ENCODE measurements around the gene EGFLAM. TPM values are rescaled to one million over a fixed set of nuclear protein-coding genes. Genes with fewer than 3 reads are reported as not detected.

The EGFLAM gene
- total RNA-seq, 1 experiment from 2014 or later = 9.3 TPM

DNA sequence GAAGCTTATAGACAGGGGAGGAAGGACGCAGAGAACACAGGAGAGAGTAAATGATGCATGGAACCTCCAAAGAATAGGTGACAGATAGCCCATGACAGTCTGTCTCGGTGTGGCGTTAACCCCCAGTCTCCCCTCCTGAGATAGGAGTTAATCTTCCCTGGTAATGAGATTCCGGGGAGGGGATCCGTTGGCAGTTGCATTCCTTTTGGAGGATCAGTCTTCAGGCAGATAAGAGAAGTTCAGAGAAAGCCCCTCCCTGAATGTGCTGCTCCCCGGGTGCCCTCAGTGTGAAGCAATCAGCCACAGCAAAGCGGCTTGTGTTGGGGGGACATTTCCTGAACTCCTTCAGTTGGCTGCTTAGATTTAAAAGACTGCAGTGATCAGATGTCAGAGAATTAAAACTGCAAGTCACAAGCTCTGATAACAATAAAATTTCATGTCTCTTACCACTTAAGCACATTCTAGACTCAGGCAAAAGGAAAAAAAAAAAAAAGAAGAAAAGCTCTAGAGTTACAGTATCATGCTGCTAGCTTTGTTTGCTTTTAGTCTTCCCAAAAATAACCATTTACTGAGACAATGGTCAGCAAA is 121.1 kb downstream of the EGFLAM start:
- BruUV-seq (replicated peaks) = no TSS peak
- ChIA-PET POLR2A (no interaction called here), CTCF (interaction anchor here (0.6 to 2.3 kb wide), 5 partner anchors 10 to 431 kb away, joined by 3 to 7 read pairs (median 3); no protein-coding TSS in a partner anchor)
- intact Hi-C loops (cut with micrococcal nuclease) = no loop called here
- TF ChIP-seq, protein P1, sequence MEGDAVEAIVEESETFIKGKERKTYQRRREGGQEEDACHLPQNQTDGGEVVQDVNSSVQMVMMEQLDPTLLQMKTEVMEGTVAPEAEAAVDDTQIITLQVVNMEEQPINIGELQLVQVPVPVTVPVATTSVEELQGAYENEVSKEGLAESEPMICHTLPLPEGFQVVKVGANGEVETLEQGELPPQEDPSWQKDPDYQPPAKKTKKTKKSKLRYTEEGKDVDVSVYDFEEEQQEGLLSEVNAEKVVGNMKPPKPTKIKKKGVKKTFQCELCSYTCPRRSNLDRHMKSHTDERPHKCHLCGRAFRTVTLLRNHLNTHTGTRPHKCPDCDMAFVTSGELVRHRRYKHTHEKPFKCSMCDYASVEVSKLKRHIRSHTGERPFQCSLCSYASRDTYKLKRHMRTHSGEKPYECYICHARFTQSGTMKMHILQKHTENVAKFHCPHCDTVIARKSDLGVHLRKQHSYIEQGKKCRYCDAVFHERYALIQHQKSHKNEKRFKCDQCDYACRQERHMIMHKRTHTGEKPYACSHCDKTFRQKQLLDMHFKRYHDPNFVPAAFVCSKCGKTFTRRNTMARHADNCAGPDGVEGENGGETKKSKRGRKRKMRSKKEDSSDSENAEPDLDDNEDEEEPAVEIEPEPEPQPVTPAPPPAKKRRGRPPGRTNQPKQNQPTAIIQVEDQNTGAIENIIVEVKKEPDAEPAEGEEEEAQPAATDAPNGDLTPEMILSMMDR (IDR thresholded peaks at IDR 0.05; ENCODE audit: unreplicated experiment) = no peak
- Mint-ChIP-seq H3K27me3 (ENCODE audit: insufficient read depth, unreplicated experiment) (peaks cover 27% of the 10 kb centered on the region), H3K4me3 (ENCODE audit: unreplicated experiment) (no peak overlapping the region), H3K9me3 (ENCODE audit: unreplicated experiment) (no peaks in the 10 kb centered on the region), H3K36me3 (ENCODE audit: insufficient read depth, unreplicated experiment) (no peaks in the 10 kb centered on the region), H3K4me1 (ENCODE audit: insufficient read depth, unreplicated experiment) (no peaks in the 10 kb centered on the region), H3K27ac (ENCODE audit: low read depth, unreplicated experiment) (no peak overlapping the region)
- DNase-seq (ENCODE audit: unreplicated experiment) = no peak

DNA sequence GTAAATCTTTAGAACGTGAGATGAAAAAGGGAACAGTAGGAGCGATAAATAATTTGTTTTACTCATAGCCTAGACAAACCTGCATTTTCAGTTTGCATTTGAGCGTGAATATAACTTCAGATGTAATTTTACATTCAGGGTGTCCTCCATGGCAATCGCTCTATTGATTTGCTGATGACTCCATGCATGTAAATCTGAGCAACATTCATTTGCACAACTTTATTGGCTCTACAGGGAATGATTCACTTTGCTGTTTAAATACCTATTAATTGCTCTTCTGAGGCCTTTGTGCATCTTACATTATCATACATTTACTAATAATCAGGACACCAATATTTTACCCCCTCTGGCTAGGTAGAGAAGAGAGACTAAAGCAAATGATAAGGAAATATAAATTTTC is 122.2 kb downstream of the EGFLAM start:
- POLR2A ChIA-PET = no interaction called here
- CTCF ChIA-PET = interaction anchor here (0.6 to 2.3 kb wide), 3 partner anchors 17 to 452 kb away, joined by 4 to 7 read pairs (median 5); no protein-coding TSS in a partner anchor
- TF ChIP-seq, protein P1 (IDR thresholded peaks at IDR 0.05; ENCODE audit: unreplicated experiment) = no peak
- H3K36me3 Mint-ChIP-seq (ENCODE audit: insufficient read depth, unreplicated experiment) = no peaks in the 10 kb centered on the region
- H3K9me3 Mint-ChIP-seq (ENCODE audit: unreplicated experiment) = no peaks in the 10 kb centered on the region
- BruUV-seq (replicated peaks) = no TSS peak
- peaks cover 27% of the 10 kb centered on the region for H3K27me3 Mint-ChIP-seq (ENCODE audit: insufficient read depth, unreplicated experiment)
- no peaks in the 10 kb centered on the region for H3K4me1 Mint-ChIP-seq (ENCODE audit: insufficient read depth, unreplicated experiment)
- H3K27ac Mint-ChIP-seq (ENCODE audit: low read depth, unreplicated experiment) = no peak overlapping the region
- H3K4me3 Mint-ChIP-seq (ENCODE audit: unreplicated experiment) = no peak overlapping the region
- intact Hi-C loops (cut with micrococcal nuclease) = loop anchor here (5.0 kb wide), 1 partner anchor 173 kb away; no protein-coding TSS in a partner anchor
- no peak for DNase-seq (ENCODE audit: unreplicated experiment)

DNA sequence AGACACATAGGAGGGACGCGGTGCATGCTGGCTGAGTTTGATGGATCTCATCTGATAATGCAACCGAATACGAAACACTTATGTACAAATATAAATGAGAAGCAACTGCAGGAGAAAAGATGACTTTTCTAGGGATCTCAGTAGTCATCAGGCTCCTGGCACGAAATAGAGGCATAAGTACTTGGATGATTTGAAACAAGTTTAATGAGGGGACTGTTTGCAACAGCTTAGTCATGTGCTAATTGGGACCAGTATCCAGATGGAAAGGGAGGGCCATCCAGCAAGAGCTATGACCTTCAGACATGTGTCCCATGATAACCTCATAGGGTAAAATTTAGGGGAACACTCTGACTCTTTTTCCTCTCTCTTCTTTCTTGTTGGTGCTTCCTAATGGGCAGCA is 123.0 kb downstream of the EGFLAM start:
- intact Hi-C loops (cut with micrococcal nuclease) = loop anchor here (5.0 kb wide), 1 partner anchor 174 kb away; no protein-coding TSS in a partner anchor
- no TSS peak for BruUV-seq (replicated peaks)
- CTCF ChIA-PET = interaction anchor here (0.6 to 3.7 kb wide), 11 partner anchors 16 to 1071 kb away, joined by 3 to 26 read pairs (median 4); no protein-coding TSS in a partner anchor
- no peak for DNase-seq (ENCODE audit: unreplicated experiment)
- Mint-ChIP-seq H3K36me3 (ENCODE audit: insufficient read depth, unreplicated experiment) (no peaks in the 10 kb centered on the region), H3K27me3 (ENCODE audit: insufficient read depth, unreplicated experiment) (peaks cover 27% of the 10 kb centered on the region), H3K4me3 (ENCODE audit: unreplicated experiment) (no peak overlapping the region), H3K9me3 (ENCODE audit: unreplicated experiment) (no peaks in the 10 kb centered on the region), H3K4me1 (ENCODE audit: insufficient read depth, unreplicated experiment) (no peaks in the 10 kb centered on the region), H3K27ac (ENCODE audit: low read depth, unreplicated experiment) (no peak overlapping the region)
- TF ChIP-seq, protein P1 (IDR thresholded peaks at IDR 0.05; ENCODE audit: unreplicated experiment) = no peak
- POLR2A ChIA-PET = interaction anchor here (0.7 kb wide), 1 partner anchor 490 kb away, joined by 3 read pairs; no protein-coding TSS in a partner anchor

DNA sequence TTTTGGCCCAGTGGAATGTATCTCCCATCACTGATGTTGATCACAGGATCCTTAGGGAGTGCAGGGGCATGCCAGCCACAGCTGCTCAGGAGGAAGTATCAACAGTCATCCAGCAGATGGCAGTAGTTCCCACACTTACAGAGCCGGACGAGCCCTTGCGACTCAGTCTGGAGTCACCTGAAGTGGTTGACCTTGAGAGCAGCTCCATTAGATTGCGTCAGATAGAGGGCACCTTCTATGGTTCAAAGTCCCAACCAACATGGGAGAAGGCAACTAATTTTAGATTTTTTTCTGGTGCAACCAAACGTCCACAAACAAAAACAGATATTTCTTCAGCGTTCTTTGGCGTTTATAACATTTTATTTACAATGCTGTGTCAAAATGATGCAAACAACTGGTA is 124.5 kb downstream of the EGFLAM start:
- H3K27ac Mint-ChIP-seq (ENCODE audit: low read depth, unreplicated experiment) = no peak overlapping the region
- H3K9me3 Mint-ChIP-seq (ENCODE audit: unreplicated experiment) = no peaks in the 10 kb centered on the region
- TF ChIP-seq, protein P1 (IDR thresholded peaks at IDR 0.05; ENCODE audit: unreplicated experiment) = peak; percentile 84
- H3K4me1 Mint-ChIP-seq (ENCODE audit: insufficient read depth, unreplicated experiment) = no peaks in the 10 kb centered on the region
- DNase-seq (ENCODE audit: unreplicated experiment) = peak; percentile 85
- CTCF ChIA-PET = interaction anchor here (0.6 to 3.7 kb wide), 50 partner anchors 8 to 995 kb away, joined by 3 to 26 read pairs (median 4); no protein-coding TSS in a partner anchor
- H3K27me3 Mint-ChIP-seq (ENCODE audit: insufficient read depth, unreplicated experiment) = peaks cover 17% of the 10 kb centered on the region
- POLR2A ChIA-PET = interaction anchor here (0.7 to 1.7 kb wide), 4 partner anchors 25 to 59 kb away, joined by 3 read pairs; no protein-coding TSS in a partner anchor
- H3K4me3 Mint-ChIP-seq (ENCODE audit: unreplicated experiment) = no peak overlapping the region
- BruUV-seq (replicated peaks) = no TSS peak
- H3K36me3 Mint-ChIP-seq (ENCODE audit: insufficient read depth, unreplicated experiment) = no peaks in the 10 kb centered on the region
- intact Hi-C loops (cut with micrococcal nuclease) = loop anchor here (2.0 to 5.0 kb wide), 3 partner anchors 58 to 424 kb away; no protein-coding TSS in a partner anchor

Measured in MCF 10A (cell line).